NCI-H345 (cell line): Measurements from ENCODE around the gene TLK2.
A peak's percentile ranks its signal among the peaks of the same experiment; 100 is the strongest.
"Not testable (repeated sequence)": the region's sequence is repeated elsewhere in the genome, so short reads cannot be mapped to it uniquely, and the experiment has no call there.

Experiments used
- DNase-seq: peaks from one replicate; lab custom pipeline; 2025; lab: John Stamatoyannopoulos, UW

TLK2 gene

DNA sequence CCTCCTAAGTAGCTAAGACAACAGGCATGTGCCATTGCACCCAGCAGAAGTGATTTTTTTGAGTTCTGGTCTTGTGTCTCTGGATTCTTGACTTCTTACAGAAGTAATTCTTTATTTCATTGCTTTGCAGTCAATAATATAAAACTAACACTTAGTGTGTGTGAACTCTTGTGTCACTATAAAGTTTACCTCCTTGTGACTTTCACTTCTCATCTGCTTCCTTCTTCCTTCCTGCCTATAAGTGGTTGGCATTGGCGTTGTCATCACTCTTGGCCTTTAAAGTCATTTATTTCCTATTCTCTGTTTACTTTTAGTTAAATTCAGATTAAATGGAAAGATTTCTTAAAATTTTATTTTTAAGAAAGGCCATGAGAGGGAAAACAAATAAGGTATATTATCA is 12.4 kb downstream of the TLK2 start:
- DNase-seq: not testable (repeated sequence)

- not testable (repeated sequence) for DNase-seq
These were observed 14.5 kb downstream of the TLK2 start for GRCh38 chr17:62493049-62493655.

DNA sequence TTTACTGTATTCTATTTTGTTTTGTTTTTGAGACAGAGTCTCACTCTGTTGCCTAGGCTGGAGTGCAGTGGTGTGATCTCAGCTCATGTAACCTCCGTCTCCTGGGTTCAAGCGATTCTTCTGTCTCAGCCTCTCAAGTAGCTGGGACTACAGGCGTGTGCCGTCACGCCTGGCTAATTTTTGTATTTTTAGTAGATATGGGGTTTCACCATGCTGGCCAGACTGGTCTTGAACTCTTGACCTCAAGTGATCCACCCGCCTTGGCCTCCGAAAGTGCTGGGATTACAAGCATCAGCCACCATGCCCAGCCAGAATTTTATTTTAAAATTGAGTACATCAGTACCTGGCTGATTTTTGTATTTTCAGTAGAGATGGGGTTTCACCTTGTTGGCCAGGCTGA is 15.4 kb downstream of the TLK2 start:
- not testable (repeated sequence) for DNase-seq

GRCh38 chr17:62496344-62496743 is 17.7 kb downstream of the TLK2 start:
- DNase-seq: not testable (repeated sequence)

- DNase-seq: not testable (repeated sequence)
These were observed 20.2 kb downstream of the TLK2 start for GRCh38 chr17:62498796-62499195.

DNA sequence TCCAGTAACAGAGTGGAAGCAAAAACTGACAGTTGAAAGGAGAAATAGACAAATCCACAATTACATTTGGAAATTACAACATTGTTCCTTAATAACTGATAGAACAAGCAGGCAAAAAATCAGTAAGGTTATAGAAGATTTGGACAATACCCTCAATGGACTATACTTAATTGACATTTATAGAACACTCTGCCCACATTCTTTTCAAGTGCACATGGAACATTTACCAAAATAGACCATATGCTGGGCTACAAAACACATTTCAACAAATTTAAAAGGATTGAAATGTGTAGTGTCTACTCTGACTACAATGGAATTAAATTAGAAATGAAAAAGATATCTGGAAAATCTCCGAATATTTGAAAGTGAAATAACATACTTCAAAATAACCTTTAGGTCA is 21.8 kb downstream of the TLK2 start:
- not testable (repeated sequence) for DNase-seq

DNA sequence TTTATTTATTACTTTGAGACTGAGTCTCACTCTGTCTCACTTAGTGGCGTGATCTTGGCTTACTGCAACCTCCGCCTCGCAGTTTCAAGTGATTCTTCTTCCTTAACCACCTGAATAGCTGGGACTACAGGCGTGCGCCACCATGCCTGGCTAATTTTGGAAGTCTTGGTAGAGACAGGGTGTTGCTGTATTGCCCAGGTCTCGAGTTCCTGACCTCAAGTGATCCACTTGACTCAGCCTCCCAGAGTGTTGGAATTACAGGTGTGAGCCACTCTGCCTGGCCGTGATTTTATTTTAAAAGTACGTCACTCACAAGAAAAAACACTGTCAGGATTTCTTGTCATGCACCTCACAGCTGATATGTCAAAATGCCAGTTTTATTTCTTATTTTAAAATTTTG is 26.2 kb downstream of the TLK2 start:
- DNase-seq: not testable (repeated sequence)

GRCh38 chr17:62507191-62507836 is 28.7 kb downstream of the TLK2 start:
- DNase-seq: not testable (repeated sequence)

DNA sequence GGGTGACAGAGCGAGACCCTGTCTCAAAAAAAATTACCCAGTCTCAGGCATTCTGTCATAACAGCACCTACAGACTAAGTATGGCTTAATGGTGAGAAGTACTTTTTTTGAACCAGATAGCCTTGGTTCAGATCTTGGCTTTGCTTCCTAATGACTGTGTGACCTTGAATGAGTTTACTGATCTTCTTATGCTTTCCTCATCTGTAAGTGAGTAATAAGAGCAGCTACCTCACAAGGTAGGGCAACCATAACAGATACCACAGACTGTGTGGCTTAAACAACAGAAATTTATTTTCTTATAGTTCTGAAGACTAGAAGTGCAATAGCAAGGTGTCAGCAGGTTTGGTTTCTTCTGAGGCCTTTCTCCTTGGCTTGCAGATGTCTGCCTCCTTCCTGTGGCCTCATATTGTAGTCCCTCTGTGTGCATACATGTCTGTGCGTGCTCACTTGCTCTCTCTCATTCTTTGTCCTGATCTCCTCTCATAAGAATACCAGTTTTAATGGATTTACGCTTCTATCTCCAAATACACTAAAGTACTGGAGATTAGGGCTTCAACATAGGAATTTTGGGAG is 31.7 kb downstream of the TLK2 start:
- DNase-seq: not testable (repeated sequence)

DNA sequence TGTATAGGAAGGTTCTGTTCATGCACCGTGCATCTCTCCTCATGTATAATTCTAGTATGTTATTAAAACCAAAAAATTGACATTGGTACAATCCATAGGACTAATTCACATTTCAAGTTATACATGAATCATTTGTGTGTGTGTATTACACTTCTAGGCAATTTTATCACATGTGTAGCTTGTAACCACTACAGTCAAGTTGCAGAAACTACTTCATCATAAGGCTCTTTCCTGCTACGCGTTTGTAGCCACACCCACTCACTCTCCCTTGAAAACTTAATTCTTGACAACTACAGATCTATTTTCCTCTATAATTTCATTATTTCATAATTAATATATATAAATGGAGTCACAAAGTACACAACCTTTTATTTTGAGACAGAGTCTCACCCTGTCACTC is 32.4 kb downstream of the TLK2 start:
- DNase-seq: not testable (repeated sequence)

- DNase-seq: not testable (repeated sequence)
These were observed 37.8 kb downstream of the TLK2 start for GRCh38 chr17:62516376-62516775.

GRCh38 chr17:62521295-62521694 is 42.7 kb downstream of the TLK2 start:
- DNase-seq: not testable (repeated sequence)

DNA sequence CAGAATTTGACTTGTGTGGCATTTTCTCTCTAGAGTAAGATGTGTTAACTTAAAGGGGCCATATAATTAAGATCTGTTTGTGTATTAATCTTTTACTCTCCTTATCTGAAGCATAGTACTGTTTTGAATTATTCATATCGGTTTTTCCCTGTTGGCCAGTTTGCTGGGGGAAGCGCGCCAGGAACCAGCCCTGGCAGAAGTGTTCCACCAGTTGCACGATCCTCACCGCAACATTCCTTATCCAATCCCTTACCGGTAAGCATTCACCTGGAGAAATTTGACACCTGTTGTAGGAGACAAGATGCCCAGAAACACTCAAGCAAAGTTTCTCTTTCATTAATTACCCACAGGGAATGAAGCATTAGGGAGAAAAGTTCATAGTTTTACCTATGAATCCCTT is 45.5 kb downstream of the TLK2 start:
- not testable (repeated sequence) for DNase-seq

DNA sequence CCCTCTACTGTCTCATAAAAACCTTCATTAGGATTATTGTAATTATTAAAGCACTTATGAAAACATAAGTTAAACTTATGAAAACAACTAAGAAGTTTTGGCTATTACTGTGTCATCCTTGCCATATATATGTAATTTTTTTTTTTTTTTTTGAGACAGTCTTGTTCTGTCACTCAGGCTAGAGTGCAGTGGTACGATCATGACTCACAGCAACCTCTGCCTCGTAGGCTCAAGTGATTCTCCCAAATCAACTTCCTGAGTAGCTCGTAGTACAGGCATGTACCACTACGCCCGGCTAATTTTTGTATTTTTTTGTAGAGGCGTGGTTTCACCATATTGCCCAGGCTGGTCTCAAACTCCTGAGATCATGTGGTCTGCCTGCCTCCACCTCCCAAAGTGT is 46.7 kb downstream of the TLK2 start:
- DNase-seq: not testable (repeated sequence)

- DNase-seq: not testable (repeated sequence)
These were observed 52.3 kb downstream of the TLK2 start for GRCh38 chr17:62530936-62531335.

DNA sequence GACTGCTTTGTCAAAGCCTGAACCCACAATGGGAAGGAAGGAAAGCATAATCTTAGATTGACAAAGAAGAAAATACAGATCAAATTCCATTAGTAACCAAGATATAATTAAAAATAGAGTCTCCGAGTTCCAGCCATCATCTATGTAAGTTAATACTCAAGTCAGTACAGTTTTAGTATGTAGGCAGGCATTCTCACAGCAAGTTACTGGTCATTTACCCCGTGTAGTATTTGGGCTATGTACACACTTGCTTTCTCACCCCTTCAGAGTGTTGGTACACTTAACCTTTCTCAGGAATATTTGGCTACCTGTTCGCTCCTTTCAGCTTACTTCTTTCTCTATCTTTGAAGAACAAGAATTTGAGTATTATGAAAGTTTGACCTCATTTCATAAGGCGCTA is 57.9 kb downstream of the TLK2 start:
- DNase-seq: not testable (repeated sequence)

- DNase-seq: not testable (repeated sequence)
These were observed 62.4 kb downstream of the TLK2 start for GRCh38 chr17:62541073-62541472.

GRCh38 chr17:62543278-62543775 is 64.7 kb downstream of the TLK2 start:
- not testable (repeated sequence) for DNase-seq

- DNase-seq: not testable (repeated sequence)
These were observed 67.4 kb downstream of the TLK2 start for GRCh38 chr17:62546066-62546465.

DNA sequence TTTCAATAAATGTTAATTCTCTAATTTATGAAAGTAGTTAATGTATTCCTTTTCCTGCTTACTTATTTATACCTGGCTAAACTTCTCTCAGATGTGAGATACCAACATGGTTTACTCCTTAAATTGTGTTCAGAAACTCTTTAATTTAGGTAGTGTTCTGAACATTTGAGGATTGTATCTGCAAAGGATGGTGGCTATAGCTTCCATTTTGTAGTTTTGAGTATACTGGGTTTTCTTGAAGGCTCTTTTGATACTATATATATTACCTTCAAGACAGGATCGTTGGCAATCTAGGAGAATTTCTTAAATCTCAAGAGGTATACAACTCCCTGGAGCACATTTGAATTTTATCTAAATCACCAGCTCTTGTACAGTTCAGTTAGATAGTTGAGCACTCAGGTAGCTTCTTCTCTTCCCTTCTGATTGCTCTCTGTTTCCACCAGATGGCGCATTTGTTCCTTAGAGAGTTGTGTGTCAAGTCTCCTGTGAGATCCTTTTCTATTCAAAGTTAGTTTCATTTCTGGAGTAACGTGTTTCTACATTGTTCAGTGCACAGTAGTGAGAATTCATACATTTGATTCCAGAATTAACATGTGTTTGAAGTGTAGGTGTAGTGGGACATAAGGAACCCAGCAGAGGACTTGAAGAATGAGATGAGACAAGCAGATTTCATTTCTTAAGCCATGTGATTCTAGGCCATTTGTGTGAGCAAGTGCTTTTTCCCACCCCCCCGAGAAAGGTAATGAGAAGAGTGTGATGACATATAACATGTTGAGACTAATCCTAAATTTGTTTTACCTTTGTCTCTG is 74.4 kb downstream of the TLK2 start:
- DNase-seq: peak; percentile 35

DNA sequence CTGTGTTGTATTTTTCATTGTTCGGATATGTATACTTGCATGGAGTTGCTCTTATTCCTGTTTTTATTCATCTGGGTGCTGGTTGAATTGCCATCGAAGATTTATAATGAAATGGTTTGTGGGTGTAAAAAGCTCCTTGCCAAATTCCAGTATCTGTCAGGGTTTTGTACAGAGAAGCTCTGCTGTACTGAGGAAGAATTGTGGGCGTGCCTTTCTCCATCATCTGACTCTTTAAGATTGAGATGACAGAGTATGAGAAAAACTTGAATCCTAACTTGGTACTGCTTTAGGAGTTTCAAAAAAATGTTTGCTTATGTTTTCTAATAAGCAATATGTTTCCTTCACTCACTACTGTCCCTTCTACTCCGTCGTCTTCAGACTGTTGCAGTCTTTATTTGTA is 78.9 kb downstream of the TLK2 start:
- not testable (repeated sequence) for DNase-seq

- not testable (repeated sequence) for DNase-seq
These were observed 80.3 kb downstream of the TLK2 start for GRCh38 chr17:62558941-62559340.
